Stimulated activated CD8-positive, alpha-beta memory T cell treated with anti-CD3 and anti-CD28 coated beads, Interleukin-15, amount 100 ng/mL, for 48 hours (primary cell): ENCODE results near the gene SYCE3.

Source experiments
- DNase-seq, 2 donors: peaks; one replicate each; pipeline ENCODE4 v3.0.0-alpha.2; 2020; ENCODE audit warnings: low read depth in 2 of 2

SYCE3 gene

DNA sequence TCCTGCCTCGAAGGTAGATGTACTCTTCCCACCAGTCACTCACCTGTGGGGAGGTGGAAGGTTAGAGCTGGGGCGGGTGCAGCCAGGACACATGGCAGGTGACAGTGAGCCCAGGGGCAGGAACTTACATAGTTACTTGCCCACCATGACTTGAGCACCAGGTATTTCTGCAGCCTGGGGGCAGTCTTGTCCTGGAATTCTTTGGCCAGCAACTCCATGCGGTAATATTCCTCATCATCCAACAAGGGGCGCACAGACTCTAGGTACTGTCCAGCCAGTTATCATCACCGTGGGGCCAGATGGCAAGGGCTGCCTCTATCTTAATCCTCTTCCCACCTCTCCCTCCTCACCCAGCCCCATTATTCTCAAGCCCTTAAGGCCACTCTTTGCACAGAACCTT lies 13.4 kb upstream of the SYCE3 start:
- DNase-seq = no peak

- DNase-seq = no peak
These were observed 12.8 kb upstream of the SYCE3 start for GRCh38 chr22:50575426-50575941.

- no peak for DNase-seq
These were observed 11.7 kb upstream of the SYCE3 start for GRCh38 chr22:50574383-50574755.

DNA sequence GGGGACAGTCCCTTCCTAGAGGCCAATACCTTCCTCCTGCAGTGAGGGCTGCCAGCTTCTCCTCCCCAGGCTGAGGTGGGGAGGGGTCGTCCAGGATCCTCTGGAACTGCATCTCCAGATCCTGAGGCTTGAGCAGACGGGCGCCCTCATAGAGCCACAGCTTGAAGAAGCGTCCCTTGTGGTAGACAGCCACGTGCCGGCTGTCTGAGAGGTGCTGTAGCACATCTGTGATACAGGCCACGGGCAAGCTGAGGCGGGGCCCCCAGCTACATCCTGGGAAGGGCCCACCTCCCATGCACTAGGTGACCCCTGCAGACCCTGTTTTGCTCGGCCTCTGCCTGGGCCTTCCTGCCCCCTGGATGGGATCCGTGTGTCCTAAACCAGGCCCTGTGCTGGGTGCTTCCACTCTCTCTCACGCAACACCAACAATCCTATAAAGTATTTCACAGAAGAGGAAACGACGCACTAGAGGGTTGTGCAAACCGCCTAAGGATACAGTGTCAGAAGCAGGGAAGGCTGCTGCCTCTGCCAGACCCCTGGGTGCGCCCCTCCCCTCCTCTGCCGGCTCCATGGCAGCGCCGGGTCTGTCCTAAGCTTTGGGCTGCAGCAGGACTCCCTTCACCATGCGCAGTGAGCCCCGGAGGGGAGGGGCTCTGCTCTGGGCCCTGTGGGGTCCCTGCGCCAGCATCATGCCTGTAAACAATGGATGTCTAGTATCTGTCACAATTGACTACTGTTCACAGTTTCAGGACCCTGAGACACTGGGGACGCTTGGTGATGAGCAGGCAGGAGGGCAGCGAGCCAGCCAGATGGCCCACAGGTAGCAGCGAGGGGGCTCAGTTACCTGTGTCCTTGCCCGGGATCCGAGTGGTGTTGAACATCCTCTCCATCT lies 11.0 kb upstream of the SYCE3 start:
- no peak for DNase-seq

GRCh38 chr22:50572965-50573364 lies 10.2 kb upstream of the SYCE3 start:
- no peak for DNase-seq

DNA sequence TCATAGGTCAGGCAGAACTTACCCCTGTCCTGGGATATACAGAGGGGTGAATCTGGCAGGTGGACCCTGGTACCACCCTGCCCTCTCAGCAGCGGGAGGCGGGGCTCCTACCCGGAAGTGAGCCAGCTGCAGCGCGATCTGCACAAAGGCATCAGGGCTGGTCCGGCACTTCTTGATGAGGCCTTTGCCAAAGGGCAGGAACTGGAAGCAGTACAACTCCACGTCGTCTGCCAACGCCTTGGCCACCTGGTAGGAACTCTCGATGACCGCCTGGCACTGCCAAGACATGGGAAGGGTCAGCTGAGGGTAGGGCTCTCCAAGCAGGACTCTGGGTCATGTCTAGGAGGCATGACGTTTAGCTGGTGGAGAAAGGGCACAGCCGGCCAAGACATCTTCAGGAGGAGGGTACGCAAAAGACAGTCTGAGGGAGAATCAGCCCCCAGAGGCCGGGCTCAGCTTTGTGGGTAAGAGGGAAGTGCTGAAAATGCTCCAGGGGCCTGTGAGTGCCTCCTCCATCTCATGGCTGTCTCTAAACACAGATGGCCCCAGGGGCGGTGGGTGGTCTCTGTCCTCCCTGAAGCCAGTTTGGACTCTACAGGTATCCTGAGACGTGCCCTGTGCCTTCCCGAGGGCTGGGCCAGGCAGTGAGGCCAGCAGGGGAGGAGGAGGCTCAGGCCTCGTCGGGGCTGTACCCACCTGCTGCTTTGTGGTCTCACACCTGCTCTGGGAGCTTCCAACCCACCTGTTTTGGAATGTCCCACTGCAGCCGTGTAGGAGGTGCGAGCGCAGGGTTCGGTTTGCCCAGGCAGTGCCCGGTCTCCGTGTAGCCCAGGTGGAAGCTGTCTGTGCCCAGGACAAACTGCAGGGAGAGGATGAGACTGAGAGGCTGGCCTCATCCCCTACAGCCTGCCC lies 8.8 kb upstream of the SYCE3 start:
- DNase-seq = no peak

GRCh38 chr22:50570861-50571260 lies 8.1 kb upstream of the SYCE3 start:
- no peak for DNase-seq

DNA sequence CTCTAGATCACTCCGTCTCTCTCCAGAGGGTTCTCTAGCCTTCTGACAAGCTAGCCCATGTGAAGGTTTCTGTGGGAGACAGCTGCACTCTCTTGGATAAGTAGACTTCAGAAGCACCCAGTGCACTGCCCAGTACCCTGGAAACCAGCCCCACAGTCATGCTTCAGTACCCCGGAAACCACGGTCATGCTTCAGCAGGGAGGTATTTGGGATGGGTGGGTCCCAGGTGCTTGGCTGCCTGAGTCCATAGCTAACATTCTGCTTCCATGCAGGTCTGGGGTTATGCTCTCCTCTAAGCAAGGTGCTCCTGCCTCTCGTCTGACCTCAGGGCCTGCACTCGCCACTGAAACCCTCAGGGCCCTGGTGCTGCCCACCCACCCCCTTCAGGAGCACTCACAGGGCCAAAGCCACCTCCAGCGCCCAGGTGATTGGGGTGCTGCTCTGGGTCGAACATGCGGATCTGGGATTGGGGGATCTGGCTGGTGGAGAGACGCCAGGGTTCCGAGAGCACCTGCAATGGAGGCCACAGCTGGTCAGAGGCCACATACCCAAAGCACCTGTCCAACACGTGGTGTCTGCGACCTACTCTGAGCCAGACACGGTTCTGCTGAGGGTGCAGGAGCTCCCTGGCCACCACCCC lies 7.3 kb upstream of the SYCE3 start:
- no peak for DNase-seq

DNA sequence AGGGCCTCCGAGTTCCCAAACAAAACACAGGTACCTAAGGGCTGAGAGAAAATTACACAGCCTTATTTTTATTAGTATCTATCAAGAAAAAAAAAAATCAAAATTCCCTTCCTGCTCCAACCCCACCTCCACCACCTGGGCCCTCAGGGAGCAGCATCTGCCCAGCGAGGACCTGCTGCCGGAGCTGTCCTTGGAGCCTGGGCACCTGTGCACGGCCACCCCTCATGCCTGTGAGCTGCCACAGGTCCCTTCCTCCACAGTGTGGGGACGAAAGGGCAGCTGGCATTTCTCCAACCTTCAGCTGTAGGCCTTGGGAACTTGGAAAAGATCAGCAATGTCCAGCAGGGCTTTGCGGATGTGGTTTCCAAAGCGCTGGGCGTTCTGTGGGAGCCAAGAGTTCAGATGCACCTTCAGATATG lies 6.3 kb upstream of the SYCE3 start:
- no peak for DNase-seq

GRCh38 chr22:50568626-50569025 lies 5.9 kb upstream of the SYCE3 start:
- no peak for DNase-seq

DNA sequence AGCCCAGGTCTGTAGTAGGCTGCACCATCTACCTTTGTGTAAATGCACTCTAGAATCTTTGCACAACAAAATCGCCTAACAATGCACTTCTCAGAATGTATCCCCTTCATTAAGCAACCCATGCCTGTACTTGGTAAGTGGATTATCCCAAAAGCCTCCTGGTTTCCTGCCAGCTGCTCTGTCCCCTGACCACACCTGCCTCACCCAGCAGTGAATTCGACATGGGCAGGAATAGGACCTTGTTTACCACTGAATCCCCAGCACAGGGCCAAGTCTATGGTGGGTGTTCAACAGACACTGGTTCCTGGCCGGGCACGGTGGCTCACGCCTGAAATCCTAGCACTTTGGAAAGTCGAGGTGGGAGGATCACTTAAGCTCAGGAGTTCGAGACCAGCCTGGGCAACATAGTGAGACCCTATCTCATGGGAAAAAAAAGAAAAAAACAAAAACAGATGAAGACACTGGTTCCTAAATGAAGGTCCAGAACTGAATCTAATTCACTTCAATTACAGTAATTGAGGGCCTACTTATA lies 5.1 kb upstream of the SYCE3 start:
- no peak for DNase-seq

DNA sequence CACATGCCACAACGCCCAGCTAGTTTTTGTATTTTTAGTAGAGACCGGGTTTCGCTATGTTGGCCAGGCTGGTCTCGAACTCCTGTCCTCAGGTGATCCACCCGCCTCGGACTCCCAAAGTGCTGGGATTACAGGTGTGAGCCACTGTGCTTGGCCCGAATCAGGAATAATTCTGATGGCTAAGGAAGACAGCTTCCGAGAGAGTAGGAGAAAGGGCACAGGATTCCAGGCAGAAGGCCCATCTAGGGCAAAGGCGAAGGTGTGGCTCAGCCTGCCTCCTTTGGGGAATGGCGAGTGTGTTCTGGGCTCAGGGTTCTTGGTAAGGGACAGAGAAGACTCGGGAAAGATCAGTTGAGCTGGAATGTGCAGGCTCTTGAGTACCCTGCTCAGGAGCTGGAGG lies 1.6 kb upstream of the SYCE3 start:
- DNase-seq = no peak

DNA sequence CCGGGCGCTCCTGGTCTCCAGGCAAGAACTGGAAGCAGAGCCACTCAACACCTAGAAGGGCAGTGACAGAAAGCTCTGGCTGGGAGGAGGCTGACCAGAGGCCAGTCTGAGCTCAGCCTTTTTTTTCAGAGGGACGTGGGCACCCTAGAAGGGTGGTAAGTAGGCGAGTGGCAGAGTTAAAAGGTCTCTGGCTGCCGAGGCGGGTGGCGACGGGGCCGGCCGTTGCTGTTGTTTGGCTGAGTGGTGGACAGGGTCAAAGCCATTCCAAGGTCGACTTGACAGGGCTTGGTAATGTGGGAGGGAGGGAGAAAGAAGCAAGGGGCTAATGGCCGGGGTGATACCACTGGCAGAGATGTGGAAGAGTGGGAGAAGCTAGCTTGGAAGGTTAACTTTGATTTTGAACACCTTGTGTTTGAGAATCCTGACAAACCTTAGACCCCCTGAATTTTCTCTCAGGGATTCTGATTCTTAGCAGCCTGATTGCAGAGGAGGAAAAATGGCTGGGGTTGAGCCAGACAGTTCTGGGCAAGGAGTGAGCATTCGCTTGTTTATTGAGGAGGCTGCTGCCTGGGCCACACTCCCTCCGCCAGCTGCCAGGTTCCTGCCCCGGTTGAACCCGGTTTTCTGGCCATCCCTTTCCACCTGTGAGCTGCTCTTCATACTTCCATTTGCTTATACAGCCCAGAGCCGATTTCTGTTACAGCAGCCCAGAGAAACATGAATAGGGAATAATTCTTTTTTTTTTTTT lies 868 bp upstream of the SYCE3 start:
- no peak for DNase-seq

DNA sequence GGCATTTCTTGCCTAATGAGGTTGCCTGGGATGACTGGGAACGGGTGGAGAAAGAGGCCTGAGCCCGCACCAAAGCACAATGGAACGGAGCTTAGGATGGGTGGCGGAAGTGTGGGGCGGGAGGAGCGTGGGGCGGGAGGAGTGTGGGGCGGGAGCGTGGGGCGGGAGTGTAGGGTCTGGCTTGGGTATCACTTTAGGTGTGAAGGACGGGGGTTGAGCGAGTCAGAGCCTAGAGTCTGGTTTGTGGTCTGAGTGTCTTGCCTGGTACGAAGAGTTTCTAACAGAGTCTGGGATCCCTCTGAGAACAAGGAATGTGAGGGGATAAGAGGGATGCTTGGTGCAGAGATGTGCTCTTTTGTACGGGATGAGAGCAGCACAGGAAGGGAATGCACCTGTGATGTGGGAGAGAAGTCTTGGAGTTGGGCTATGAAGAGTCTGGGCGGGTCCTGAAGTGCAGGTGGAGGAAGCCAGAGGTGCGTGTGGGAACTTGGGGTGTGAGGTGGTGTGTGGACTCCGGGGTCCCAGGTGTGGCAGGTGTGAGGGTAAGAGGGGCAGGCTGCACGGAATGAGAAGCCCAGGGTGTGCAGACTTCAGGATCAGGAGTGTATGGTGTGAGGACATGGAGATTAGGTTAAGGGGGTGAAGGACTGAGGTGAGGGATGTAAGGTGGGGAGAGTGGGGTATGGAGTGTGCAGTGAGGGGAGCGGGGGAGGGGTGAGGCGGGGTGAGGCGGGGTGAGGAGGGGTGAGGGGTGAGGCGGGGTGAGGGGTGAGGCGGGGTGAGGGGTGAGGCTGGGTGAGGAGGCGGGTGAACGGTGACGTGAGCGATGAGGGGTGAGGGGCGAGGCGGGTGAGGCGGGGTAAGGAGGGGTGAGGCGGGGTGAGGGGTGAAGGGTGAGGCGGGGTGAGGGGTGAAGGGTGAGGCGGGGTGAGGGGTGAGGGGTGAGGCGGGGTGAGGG lies 1.0 kb downstream of the SYCE3 start:
- DNase-seq = no peak

DNA sequence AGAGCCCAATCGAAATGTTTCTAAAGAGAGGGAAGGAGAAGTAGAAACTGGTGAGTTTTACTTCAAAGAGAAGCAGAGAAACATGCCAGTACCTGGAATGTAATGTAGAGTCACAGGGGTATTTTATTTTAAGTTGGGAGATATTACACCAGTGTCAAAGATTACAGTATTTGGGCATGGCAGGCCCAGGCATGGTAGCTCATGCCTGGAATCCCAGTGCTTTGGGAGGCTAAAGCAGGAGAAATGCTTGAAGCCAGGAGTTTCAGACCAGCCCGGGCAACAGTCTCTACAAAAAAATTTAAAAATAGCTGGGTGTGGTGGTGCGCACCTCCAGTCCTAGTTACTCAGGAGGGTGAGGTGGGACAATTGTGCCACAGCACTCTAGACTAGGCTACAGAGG lies 2.7 kb downstream of the SYCE3 start:
- no peak for DNase-seq

GRCh38 chr22:50556703-50557102 lies 6.0 kb downstream of the SYCE3 start:
- no peak for DNase-seq

DNA sequence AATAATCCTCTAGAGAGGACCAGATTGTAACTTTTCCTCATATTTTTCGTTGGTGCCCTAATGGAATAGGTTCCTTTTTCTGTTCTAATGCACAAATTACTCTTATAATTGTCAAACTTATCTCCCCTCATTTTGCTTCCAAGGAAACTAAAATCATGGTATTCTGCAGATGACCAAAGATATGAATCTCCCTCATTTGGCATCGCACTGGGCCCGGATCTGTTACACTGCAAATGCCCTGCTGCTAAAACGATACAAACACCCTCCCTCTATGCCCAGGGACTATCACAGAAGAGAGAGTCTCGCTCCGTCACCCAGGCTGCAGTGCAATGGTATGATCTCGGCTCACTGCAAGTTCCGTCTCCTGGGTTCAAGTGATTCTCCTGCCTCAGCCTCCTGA lies 9.4 kb downstream of the SYCE3 start:
- DNase-seq = no peak

DNA sequence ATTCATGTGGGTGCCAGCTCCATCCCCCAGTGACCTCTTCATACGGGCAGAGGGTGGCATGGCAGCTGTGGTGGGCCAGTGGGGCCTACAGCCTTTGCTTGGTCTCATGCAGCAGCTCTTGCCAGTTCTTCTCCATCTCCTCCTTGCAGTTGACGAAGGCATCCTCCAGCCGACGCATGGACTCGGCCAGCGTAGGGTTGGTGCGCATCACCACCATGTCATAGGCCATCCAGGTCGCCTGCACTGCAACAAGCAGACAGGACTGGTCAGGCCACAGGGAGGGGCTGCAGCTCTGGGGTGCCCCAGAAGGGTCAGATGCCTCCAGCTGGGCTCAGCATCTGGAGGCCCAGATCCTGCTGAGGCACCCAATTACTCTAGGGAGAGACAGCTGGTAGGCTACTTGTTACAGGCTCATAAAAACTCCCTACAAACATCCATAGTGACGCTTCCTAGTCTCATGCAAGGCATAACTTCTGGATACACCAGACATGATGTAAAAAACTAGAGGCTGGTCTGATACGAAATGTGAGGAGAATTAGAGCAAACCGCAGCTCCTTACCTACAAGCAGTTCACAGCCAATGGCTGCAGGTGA lies 11.5 kb downstream of the SYCE3 start:
- no peak for DNase-seq

- DNase-seq = no peak
These were observed 12.3 kb downstream of the SYCE3 start for GRCh38 chr22:50550395-50550794.
